ENCODE measurements around the gene SLC35F4.
"Not testable (repeated sequence)": the region's sequence is repeated elsewhere in the genome, so short reads cannot be mapped to it uniquely, and the experiment has no call there.

SLC35F4 gene

DNA sequence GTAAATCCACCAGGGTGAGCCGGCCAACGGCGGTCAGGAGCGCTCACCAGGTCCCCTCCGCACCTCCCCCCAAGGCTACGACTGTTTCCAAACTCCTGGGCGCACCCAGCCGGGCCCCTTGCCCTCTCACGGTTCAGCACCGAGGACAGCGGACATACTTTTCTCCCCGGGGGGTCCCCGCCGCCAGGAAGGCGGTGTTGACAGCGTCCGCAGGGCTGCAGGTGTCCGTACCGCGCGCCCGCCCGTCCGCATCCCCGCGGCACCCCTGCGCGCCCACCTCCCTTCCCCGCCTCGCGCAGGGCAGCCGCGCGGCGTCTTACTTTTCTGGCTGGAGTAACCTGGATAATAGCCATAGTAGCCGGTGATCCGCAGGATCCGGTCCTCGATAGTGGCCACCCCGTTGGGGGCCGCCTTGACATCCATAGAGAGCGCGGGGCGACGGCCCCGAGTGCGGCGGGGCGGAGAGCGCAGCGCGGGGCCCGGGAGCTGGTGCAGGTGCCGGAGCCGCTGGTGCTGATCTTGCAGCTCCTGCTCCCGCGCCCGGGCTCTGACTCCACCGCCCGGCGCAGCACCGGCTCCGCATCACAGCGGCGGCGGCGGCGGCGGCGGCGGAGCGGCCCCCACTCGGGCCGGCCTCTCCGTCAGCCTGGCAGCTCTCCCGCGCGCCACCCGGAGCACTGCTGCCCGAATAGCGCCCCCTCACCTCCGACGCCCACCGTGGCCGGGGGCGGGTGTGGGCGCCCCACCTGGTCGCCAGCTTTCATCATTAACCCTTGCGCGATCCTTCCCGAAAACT lies at the start of gene SLC35F4:
Gene SLC35F4, minus strand, starts transcription at position 690 of the 796 bp plus-strand sequence.
- no peak for DNase-seq

DNA sequence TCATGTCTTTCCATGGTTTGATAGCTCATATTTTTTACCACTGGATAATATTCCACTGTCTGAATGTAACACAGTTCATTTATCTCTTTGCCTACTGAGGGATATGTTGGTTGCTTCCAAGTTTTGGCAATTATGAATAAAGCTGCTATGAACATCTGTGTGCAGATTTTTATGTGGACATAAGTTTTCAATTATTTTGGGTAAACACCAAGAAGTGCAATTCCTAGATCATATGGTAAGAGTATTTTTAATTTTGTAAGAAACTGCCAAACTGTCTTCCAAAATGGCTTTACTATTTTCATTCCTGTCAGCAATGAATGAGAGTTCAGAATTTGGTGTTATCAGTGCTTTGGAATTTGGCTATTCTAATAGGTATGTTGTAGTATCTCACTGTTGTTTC lies 43.7 kb upstream of the SLC35F4 start:
- DNase-seq: no peak

DNA sequence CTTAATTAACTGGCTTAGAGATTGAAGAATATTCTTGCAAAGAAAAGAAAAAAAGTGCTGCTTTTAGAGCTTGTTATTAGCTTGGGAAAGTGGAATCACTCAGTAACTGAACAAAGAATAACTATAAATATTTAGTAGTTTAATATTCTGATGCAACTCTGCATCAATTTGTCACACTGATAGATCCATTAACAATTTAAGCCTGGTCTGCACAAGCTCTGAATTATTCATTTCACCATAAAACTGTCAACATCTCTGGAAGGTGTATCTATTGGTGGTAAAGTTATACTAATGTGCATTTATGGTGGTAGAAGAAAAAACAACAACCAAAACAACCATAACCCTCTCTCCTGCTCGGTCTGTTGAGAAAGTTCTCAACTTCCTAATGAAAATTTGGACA lies 38.1 kb upstream of the SLC35F4 start:
- DNase-seq: no peak

DNA sequence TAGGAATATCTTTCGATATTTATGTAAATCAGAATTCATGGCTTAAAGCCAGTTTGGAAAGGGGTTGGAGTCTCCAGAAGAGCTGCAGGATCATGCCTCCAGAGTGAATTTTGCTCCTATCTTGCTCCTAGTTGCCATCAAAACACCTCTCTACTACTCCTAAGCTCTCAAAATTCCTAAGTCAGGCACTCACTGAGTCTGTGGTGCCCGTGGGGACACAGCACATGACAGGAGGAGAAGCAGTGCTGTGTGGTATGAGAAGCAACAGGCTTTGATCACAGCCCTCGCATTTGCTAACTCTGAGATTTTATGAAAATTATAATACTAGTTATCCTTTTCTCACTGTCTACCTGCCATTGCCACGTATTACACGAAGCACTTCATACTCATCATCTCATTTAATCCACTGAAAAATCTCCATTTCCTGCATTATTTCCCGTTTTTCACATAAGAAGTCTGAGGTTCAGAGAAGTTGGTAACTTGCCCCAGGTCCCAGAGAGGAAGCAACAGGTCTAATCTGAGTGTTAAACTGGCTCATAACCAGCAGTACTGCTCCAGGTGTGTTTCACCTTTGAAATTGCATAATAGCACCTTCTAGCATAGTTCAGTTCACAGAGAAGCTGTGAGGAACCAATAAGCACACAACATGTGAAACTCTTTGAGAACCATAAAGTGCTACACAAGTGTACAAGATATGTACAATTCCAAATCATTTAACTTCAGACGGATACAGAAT lies 33.1 kb upstream of the SLC35F4 start:
- DNase-seq: no peak

DNA sequence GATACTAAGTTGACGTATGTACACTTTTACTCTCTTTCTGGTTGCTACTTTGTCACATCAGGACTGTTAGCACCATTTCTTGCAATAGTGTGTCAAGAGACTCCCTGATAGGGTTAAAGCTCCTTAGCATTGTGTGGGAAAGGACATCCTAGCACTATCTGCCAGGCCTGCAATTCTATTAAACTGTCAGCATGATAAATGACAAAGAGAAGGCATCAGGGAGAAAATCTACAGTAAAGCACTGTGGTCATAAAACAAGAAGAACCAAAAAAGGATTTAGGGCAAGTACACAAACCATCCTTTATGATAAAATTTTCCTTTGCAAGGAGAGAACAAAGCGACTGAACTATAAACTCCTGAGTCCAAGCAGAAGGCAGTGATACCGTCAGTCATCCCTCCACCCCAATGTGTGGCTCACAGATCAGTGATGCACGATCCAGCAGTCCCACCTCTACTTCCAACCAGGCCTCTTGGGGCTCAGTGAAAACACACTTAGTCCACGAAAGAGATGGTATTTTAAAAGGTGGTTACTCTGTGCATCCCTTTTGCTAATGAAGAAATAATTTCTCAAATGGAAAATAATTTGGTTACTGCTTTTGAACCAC lies 31.4 kb upstream of the SLC35F4 start:
- no peak for DNase-seq

DNA sequence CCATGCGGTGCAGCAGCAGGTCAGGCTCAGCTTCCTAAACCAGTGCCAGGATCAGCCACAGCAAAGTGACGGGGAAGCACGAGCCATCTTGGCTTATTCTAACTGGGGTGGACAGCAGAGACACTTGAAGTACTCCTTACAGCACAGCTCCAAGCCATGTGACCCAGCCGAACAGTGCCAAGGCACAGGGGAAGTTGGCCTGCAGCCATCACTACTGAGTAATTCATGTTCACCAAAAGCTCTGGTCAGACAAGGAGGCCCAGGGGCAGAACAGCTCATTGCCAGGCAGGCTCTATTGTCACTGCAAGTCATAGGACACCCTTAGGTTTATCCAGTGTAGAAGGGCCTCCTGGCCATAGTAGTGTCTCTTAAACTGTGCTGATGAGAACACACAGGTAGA lies 23.4 kb upstream of the SLC35F4 start:
- no peak for DNase-seq

DNA sequence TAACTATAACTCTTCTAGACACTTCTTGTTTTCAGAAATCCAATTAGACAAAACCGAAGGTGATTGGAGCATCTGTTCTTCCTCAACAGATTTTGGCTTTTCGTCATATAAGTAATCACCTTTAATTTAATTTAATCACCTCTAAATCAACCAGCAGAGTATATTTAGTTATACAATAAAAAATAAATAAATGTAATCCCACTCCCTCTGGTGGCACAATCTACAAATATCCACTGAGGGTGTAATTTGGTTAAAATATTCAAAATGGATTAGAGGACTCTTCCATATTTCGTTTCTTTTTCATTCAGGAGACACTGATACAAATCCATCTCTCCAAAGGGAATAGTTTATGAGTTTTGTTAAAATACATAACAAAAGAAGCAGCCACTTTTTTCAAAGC lies 18.3 kb upstream of the SLC35F4 start:
- no peak for DNase-seq

DNA sequence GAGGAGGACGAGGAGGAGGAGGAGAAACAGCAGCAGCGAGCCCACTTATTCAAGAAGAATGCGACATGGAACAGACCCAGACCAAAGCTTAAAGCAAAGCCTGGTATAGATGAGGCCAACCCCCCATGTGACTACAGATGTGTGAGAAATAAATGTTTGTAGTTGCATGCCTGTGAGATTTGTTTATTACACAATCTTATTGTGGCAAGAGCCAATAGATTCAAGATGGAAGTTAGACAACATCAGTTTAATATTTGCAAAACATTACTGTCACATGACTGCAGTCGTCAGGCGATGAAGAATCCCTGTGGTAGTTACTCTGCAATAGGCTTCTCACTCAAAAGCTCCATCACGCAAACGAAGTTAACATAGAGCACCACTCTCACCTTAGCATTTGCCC lies 17.2 kb upstream of the SLC35F4 start:
- no peak for DNase-seq

DNA sequence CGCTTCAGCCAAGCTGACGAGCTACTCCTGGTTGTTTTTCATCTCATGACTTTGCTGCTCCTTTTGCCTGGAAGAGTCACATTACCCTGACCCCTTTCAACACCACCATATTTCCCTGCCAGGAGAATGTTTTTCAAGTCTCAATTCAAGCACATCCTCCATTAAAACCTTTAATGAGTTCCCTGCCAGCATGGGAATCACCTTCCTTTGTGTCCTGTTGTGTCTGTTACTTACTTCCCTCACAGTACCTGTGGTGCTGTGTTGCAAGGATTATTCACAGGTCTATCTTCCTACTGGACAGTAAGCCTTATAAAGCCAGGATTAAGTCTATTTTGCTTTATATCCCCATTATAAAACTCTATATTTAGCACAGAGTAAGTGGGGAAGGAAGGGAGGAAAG lies 13.6 kb upstream of the SLC35F4 start:
- no peak for DNase-seq

DNA sequence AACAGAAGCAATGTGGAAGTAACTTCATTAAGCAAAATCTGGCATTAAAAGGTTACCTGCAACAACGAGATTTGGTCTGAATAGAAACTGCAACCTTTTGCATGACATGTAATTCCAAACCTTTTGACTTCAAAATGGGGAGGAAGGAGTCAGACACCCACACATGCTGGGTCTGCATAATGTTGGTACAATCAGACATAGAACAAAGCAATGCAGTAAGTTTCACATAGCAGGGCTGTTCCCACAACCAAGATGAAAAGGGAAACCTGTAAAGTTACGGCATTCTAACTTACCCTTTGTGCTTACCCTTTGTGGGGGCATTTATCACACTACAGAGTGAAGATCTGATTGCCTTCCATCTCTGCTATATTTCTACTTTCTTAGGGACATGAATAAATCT lies 10.1 kb upstream of the SLC35F4 start:
- DNase-seq: no peak

DNA sequence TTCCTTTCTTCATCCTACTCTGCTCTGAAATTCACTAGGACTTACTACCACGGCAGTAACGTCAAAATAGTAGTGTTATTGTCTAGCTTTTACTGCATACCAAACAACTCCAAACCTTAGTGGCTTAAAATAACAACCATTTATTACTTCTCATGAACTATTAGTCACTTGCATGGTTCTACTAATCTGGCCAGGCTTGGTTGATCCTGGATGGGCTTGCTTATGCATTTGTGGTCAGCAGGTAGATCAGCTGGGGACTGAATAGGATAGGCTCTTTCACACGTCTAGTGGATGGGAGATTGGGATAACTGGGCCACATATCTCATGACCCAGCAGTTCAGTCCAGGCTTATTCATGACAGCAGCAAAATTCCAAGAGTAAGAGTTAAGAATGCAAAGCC lies 9.4 kb upstream of the SLC35F4 start:
- no peak for DNase-seq

DNA sequence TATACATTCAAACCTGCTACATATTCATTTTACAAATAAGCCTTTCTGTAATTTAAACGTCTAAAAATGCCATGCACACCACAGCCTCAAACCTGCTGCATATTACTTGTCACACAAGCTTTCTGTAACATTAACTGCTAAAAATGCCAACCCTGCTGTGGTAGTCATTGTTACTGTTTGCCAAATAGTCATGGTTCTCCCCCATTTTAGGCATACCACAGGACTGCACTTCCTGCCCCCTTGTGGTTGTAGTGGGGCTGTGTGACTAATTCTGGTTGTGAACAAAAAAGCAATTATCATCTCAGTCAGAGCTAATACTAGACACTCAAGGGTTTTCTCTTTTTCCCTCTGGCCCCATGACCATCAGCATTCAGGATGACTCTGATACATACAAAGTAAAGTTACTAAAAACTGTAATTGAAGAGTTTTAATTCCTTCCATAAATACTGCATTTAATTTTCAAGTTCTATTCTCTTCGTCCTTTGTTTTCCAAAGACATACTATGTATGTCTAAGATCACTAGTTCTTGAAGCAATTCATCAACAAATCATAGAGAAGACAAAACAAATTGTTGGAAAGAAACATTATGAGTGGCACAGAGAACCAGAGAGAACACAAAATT lies 5.7 kb upstream of the SLC35F4 start:
- no peak for DNase-seq

DNA sequence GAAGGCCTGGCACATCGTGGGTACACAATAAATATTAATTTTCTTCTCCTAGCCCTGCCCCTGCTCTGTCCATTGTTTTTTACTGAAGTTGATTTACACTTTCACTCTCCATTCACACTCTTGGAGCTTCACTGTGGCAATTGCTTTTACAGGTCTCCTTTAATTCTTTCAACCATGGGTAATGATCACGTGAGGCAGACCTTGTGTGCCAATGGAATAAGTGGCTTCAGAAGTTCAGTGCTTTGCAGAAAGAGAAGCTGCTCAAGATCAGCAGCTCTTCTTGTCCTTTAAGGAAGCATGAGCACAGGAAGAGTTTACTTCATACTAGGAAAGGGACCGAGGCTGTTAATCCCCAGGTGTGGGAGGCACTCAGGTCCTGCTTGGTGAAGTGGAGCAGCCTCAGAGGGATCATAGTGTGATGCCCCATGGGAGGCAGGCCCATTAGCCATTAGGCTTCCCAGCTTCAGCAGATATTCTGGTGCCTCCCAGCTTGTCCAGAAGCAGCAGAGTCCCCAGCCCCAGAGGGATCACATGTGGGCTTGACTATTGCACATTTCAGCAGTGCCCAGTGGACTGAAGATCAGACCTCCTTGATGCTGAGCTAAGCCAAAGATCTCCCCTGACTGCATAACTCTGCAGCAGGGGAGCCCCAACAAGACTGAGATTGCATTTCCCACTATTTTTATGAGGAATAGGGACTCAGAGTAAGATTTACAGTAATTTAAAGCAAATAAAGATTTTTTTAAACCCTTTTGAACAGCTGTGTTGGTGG lies 5.0 kb upstream of the SLC35F4 start:
- no peak for DNase-seq

DNA sequence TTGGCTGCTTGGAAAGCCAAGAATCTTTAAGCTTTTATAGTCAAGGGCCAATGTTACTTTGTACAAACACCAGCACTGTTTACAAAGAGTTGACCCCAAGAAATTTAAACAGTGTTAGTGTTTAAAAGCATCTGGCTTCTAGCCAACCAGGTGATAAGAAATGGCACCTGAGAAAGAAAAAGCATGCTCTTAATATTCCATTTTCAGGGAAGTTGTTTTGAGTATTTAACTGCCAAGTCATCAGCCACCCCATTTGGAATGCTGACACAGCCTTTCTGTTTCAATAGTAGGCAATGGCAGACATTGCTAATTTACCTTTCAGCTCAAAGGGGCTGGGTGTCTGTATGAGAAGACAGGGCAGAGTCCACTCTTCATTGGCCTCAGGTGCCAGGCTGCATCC lies 3.7 kb upstream of the SLC35F4 start:
- DNase-seq: no peak

DNA sequence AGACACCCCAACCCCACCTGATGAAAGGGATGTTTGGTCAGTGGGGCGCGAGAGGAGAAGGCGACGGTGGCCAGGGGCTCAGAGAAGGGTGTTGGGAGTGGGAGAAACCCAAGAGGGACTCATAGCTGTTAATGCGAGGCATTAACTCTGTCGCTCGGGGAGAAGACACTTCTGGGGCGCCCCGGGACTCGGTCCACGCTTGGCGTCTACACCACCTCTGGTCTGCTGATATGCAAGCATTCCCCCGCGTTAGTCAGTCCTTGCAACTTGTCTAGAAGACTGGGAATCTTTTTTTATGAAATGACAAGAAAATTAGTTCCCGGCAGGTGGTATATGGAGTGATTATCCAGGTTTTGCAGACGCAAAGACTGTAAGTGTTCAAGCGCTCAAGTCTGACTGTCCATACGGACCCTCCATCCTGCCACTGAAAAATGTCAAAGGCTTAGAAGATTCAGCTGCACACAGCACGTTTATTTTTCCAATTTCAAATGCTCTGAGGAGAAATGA lies 360 bp upstream of the SLC35F4 start:
- DNase-seq: no peak

DNA sequence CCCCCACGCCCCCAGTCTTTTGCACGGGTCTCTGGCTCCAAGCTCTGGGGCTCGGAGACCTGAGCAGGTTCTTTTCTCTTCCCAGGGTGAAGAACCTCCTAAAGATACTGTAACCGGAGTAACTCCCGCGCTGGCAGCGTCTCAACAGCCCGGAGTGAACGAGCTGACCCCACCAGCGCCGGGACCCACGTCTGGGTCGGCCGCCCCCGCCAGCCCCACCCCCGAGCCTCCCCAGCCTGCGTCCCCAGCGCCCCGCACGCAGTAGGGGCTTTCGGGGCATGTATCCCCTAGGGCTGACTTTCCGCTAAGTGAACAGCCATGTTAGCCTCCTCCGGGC lies 858 bp downstream of the SLC35F4 start:
- no peak for DNase-seq

DNA sequence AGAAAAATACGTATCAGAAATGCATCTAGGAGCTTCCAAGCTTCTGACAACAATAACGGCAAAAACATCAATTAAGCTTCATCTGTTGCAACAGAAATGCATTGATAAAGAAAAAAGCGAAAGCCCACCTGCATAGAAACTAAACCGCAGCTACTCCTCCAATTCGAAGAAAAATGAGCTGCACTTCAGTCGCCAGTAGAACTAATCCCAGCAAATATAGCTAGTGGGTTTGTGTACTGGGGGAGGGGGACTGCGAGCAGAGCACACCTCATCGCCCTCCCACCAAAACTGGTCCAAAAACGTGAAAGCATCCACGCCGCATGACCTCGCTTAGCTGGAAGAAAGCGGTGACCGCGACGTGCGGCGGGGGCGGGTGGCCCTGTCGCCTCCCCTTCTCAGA lies 1.2 kb downstream of the SLC35F4 start:
- no peak for DNase-seq

DNA sequence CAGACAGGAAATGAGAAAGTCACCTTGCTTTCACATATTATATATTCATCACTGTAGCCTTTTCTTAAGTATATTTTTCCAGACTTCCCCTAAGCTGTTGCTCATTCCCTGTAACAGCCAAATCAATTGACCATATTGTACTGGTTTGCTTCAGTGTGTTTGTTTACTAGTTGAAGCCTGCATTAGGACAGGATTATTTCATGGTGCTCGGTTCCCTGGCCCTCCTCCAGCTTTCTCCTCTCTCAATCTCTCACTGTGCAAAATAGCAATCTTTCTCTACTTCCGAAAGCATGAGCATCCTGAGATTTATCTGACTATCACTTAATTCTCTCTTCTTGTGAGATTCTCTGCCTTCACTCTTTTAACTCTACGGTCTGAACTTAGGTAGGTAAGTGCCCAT lies 2.4 kb downstream of the SLC35F4 start:
- no peak for DNase-seq

DNA sequence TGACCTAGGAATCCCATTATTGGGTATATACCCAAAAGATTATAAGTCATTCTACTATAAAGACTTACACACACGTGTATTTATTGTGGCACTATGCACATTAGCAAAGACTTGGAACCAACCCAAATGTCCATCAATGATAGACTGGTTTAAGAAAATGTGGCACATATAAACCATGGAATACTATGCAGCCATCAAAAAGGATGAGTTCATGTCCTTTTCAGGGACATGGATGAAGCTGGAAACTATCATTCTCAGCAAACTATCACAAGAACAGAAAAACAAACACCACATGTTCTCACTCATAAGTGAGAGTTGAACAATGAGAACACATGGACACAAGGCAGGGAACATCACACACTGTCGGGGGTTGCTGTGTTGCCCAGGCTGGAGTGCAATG lies 10.2 kb downstream of the SLC35F4 start:
- DNase-seq: not testable (repeated sequence)

DNA sequence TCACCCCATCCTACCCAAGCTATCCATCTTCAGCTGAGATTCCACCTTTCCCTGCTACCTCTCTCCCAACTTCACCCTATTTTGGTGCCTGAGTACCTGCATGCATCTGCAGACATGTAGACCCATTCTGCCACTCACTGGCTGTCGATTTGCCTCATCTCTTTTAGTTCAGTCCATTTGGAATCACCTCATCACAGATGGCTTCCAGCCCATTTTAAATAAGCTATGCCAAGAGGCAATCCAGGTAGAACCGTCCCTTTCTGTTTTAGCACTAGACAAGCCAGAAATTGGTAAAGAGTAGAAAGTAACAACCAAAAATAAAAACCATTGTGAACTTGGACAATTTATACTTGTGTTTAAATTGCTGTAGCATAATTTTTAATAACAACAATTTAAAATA lies 11.3 kb downstream of the SLC35F4 start:
- no peak for DNase-seq

DNA sequence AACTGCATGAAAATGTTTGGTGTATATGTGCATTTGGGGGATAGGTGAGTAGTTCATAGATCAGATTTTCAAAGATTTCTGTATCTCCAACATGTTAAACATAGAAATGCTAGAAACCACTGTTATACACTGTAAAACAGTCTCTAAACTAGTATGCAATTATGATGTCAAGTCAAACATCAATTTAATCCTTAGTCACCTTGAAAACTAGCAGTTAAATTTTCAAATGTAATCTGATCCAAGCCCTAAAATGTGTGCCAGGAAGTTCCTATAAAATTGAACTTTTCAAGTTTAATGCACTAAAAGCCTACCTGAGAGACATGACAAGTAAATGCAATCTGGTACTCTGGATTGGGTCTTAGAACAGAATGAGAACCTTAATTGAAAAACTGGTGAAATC lies 14.5 kb downstream of the SLC35F4 start:
- no peak for DNase-seq

DNA sequence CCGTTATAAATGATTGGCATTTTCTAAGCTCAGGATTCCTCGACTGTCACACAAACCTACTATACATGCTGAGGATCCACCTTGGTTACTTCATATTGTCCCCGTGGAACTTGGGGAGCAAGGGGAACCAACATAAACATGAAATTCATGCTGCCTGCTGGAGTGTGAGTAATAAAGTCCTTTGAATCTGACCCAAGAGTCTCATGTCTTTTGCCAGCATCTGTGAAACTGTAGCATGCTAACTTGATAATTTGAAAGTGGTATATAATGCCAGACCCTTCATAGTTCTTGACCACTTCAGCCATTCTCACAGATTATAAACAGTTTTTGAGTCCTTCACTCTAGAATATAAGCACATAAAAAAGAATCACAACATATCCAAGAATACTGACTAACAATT lies 17.1 kb downstream of the SLC35F4 start:
- no peak for DNase-seq

DNA sequence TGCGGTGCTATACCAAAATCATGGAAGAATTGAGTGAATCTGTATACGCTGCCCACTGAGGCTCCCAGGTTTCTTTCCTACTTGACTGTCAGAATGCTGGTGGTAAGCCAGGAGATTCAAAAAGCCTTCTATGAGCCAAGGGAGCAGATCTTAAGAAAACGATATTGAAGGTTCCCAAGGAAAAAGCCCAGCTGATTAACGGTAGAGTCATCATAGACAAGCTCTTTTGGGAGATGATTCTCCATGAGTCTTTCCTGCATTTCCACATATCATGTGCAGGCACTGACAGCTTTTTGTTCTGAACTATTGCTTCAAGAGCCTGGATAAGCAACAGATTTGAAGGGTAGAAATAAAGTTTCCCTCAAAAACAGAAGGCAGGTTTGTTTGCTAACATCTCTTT lies 17.5 kb downstream of the SLC35F4 start:
- no peak for DNase-seq

Data from inflammatory macrophage treated with lipopolysaccharide for 1 hour (primary cell).